ENCODE measurements around the gene FLVCR2. TPM values are rescaled to one million over a fixed set of nuclear protein-coding genes. Genes with fewer than 3 reads are reported as not detected.

The FLVCR2 gene
- polyA plus RNA-seq, 1 experiment: 3.4 TPM

- CTCF ChIA-PET: interaction anchor here (1.6 to 4.0 kb wide), 10 partner anchors 11 to 428 kb away, joined by 3 to 27 read pairs (median 8); no protein-coding TSS in a partner anchor
- no peak for DNase-seq (ENCODE audit: low read depth, low spot score)
- peaks cover 10% of the 10 kb centered on the region for H3K27me3 ChIP-seq (ENCODE audit: control insufficient read depth, insufficient read depth, low read length)
- H3K4me3 ChIP-seq (ENCODE audit: low read depth, low read length): no peak overlapping the region
- POLR2A ChIA-PET: no interaction called here
- TF ChIP-seq CTCF (IDR thresholded peaks at IDR 0.05; ENCODE audit: low read depth, low read length): no peak
- H3K27ac ChIP-seq (ENCODE audit: low read depth, low read length): no peak overlapping the region
- peaks cover 7% of the 10 kb centered on the region; the same call in 1 of the 2 replicates for H3K9me3 ChIP-seq (ENCODE audit: control insufficient read depth, insufficient read depth, low read length)
These were observed 18.8 kb upstream of the FLVCR2 start for GRCh38 chr14:75559451-75560222.

- H3K27me3 ChIP-seq (ENCODE audit: control insufficient read depth, insufficient read depth, low read length): peaks cover 13% of the 10 kb centered on the region
- no peak overlapping the region for H3K4me3 ChIP-seq (ENCODE audit: low read depth, low read length)
- ChIA-PET CTCF (interaction anchor here (0.5 to 4.0 kb wide), 44 partner anchors 8 to 430 kb away, joined by 3 to 27 read pairs (median 5); no protein-coding TSS in a partner anchor), POLR2A (no interaction called here)
- no peak overlapping the region for H3K27ac ChIP-seq (ENCODE audit: low read depth, low read length)
- peak; percentile 86 for TF ChIP-seq CTCF (IDR thresholded peaks at IDR 0.05; ENCODE audit: low read depth, low read length)
- DNase-seq (ENCODE audit: low read depth, low spot score): no peak
- H3K9me3 ChIP-seq (ENCODE audit: control insufficient read depth, insufficient read depth, low read length): peaks cover 7% of the 10 kb centered on the region; the same call in 1 of the 2 replicates
These were observed 17.4 kb upstream of the FLVCR2 start for GRCh38 chr14:75561013-75561432.

GRCh38 chr14:75562089-75562488 lies 16.3 kb upstream of the FLVCR2 start:
- Histone ChIP-seq H3K9me3 (ENCODE audit: control insufficient read depth, insufficient read depth, low read length) (peaks cover 7% of the 10 kb centered on the region; the same call in 1 of the 2 replicates), H3K4me3 (ENCODE audit: low read depth, low read length) (no peak overlapping the region), H3K27ac (ENCODE audit: low read depth, low read length) (no peak overlapping the region), H3K27me3 (ENCODE audit: control insufficient read depth, insufficient read depth, low read length) (peaks cover 16% of the 10 kb centered on the region)
- ChIA-PET POLR2A (no interaction called here), CTCF (interaction anchor here (1.1 to 4.0 kb wide), 13 partner anchors 15 to 323 kb away, joined by 3 to 27 read pairs (median 6); no protein-coding TSS in a partner anchor)
- DNase-seq (ENCODE audit: low read depth, low spot score): no peak
- no peak for TF ChIP-seq CTCF (IDR thresholded peaks at IDR 0.05; ENCODE audit: low read depth, low read length)

GRCh38 chr14:75562489-75562888 lies 15.9 kb upstream of the FLVCR2 start:
- H3K9me3 ChIP-seq (ENCODE audit: control insufficient read depth, insufficient read depth, low read length): peaks cover 7% of the 10 kb centered on the region; the same call in 1 of the 2 replicates
- TF ChIP-seq CTCF (IDR thresholded peaks at IDR 0.05; ENCODE audit: low read depth, low read length): no peak
- POLR2A ChIA-PET: no interaction called here

GRCh38 chr14:75563931-75564330 lies 14.5 kb upstream of the FLVCR2 start:
- peaks cover 23% of the 10 kb centered on the region for H3K27me3 ChIP-seq (ENCODE audit: control insufficient read depth, insufficient read depth, low read length)
- POLR2A ChIA-PET: no interaction called here
- no peak overlapping the region for H3K27ac ChIP-seq (ENCODE audit: low read depth, low read length)
- no peak for DNase-seq (ENCODE audit: low read depth, low spot score)
- H3K9me3 ChIP-seq (ENCODE audit: control insufficient read depth, insufficient read depth, low read length): no peaks in the 10 kb centered on the region
- H3K4me3 ChIP-seq (ENCODE audit: low read depth, low read length): no peak overlapping the region
- CTCF ChIA-PET: interaction anchor here (0.6 to 4.0 kb wide), 3 partner anchors 75 to 151 kb away, joined by 3 to 16 read pairs (median 4); no protein-coding TSS in a partner anchor
- no peak for TF ChIP-seq CTCF (IDR thresholded peaks at IDR 0.05; ENCODE audit: low read depth, low read length)

More at GRCh38 chr14:75562489-75562888, 15.9 kb upstream of the FLVCR2 start:
- CTCF ChIA-PET: interaction anchor here (1.1 to 4.0 kb wide), 3 partner anchors 74 to 129 kb away, joined by 4 to 16 read pairs (median 11); no protein-coding TSS in a partner anchor
- no peak overlapping the region for H3K4me3 ChIP-seq (ENCODE audit: low read depth, low read length)
- DNase-seq (ENCODE audit: low read depth, low spot score): no peak
- H3K27ac ChIP-seq (ENCODE audit: low read depth, low read length): no peak overlapping the region
- peaks cover 16% of the 10 kb centered on the region for H3K27me3 ChIP-seq (ENCODE audit: control insufficient read depth, insufficient read depth, low read length)
